Large intestine (tissue), 3 donors: ENCODE results near the gene LTB4R. TPM values are rescaled to one million over a fixed set of nuclear protein-coding genes. Genes with fewer than 3 reads are reported as not detected.

Source experiments
- DNase-seq, 2 donors: peaks; one replicate each; pipeline versions ENCODE4 v3.0.0 to v3.0.0-alpha.2; 2013
- H3K27ac ChIP-seq: one replicate; pipeline ENCODE4 v1.5.1; 2013; ENCODE audit warnings: low read length
- H3K27me3 ChIP-seq: 2 replicates; pipeline ENCODE4 v1.6.1; 2013; ENCODE audit warnings: low read length; ENCODE audit not compliant: control insufficient read depth, insufficient read depth
- H3K36me3 ChIP-seq: 2 replicates; pipeline ENCODE4 v1.6.1; 2013; ENCODE audit warnings: low read length; ENCODE audit not compliant: control insufficient read depth, insufficient read depth
- H3K4me1 ChIP-seq: one replicate; pipeline ENCODE4 v1.6.1; 2013; ENCODE audit warnings: low read length; ENCODE audit not compliant: control insufficient read depth, insufficient read depth
- H3K4me3 ChIP-seq: one replicate; pipeline ENCODE4 v1.5.1; 2013; ENCODE audit warnings: low read length
- H3K9me3 ChIP-seq: one replicate; pipeline ENCODE4 v1.6.1; 2013; ENCODE audit warnings: mild to moderate bottlenecking, low read depth, low read length, moderate library complexity; ENCODE audit not compliant: control insufficient read depth
- WGBS: methylation state at CpG from one replicate; pipeline ENCODE4 v1.1.5; 2013; ENCODE audit warnings: low lambda C conversion rate; ENCODE audit not compliant: insufficient coverage; 5-methylcytosine and 5-hydroxymethylcytosine counted together
- polyA plus RNA-seq: library from polyadenylated mRNA; unstranded; fragments of 120-200 nt; gene quantifications from one replicate; pipeline ENCODE4 v1.2.1, GENCODE V29; 2013

LTB4R gene
- polyA plus RNA-seq, 1 donor: 7.2 TPM

GRCh38 chr14:24304019-24304387 lies 7.3 kb upstream of the LTB4R start:
- Histone ChIP-seq H3K4me3 (no peak overlapping the region), H3K36me3 (peaks cover 56% of the 10 kb centered on the region), H3K4me1 (peaks cover 39% of the 10 kb centered on the region), H3K27ac (no peak overlapping the region), H3K27me3 (no peaks in the 10 kb centered on the region), H3K9me3 (no peaks in the 10 kb centered on the region)
- WGBS: no CpG with 5 or more reads among the region's 11 CpGs
- no peak for DNase-seq

GRCh38 chr14:24307156-24307574 lies 4.1 kb upstream of the LTB4R start:
- Histone ChIP-seq H3K9me3 (no peaks in the 10 kb centered on the region), H3K36me3 (peaks cover 48% of the 10 kb centered on the region), H3K27ac (peak overlapping the region; percentile 97), H3K4me3 (peak overlapping the region; percentile 50), H3K27me3 (no peaks in the 10 kb centered on the region), H3K4me1 (peaks cover 47% of the 10 kb centered on the region)
- peak in 1 of 2 donors; percentile 42 for DNase-seq
- WGBS: 50% methylated on average over 2 of the region's 11 CpGs

- DNase-seq: peak; percentile 91 to 95
- WGBS: 50% methylated on average over 1 of the region's 6 CpGs
- H3K27ac ChIP-seq: peak within 1 kb of the TSS; percentile 97
- H3K4me1 ChIP-seq: peaks cover 44% of the 10 kb centered on the region
- no peaks in the 10 kb centered on the region for H3K9me3 ChIP-seq
- H3K4me3 ChIP-seq: peak within 1 kb of the TSS; percentile 50
- no peaks in the 10 kb centered on the region for H3K27me3 ChIP-seq
- peaks cover 42% of the 10 kb centered on the region for H3K36me3 ChIP-seq
Observed at GRCh38 chr14:24307575-24308341, 3.5 kb upstream of the LTB4R start, which contains the start of gene CIDEB. CIDEB (minus strand) TSS chr14:24307977; CDS start chr14:24307858, 119 bp downstream.

GRCh38 chr14:24308342-24309124 lies 2.8 kb upstream of the LTB4R start:
- Histone ChIP-seq H3K27ac (peak overlapping the region; percentile 97), H3K9me3 (no peaks in the 10 kb centered on the region), H3K4me1 (peaks cover 41% of the 10 kb centered on the region), H3K4me3 (no peak overlapping the region), H3K27me3 (no peaks in the 10 kb centered on the region), H3K36me3 (peaks cover 36% of the 10 kb centered on the region)
- no peak for DNase-seq
- WGBS: 100% methylated on average over 1 of the region's 7 CpGs

- no CpG with 5 or more reads among the region's 5 CpGs for WGBS
- peaks cover 41% of the 10 kb centered on the region for H3K4me1 ChIP-seq
Observed at GRCh38 chr14:24309538-24310264, 1.6 kb upstream of the LTB4R start, which contains the start of gene LTB4R2. LTB4R2 (plus strand) TSS chr14:24310140; CDS start chr14:24310665, 525 bp downstream.

GRCh38 chr14:24310265-24310645 lies 1.0 kb upstream of the LTB4R start:
- no peak overlapping the region for H3K4me3 ChIP-seq
- no peaks in the 10 kb centered on the region for H3K9me3 ChIP-seq
- DNase-seq: peak in 1 of 2 donors; percentile 74
- H3K36me3 ChIP-seq: peaks cover 19% of the 10 kb centered on the region
- H3K27ac ChIP-seq: peak overlapping the region; percentile 9
- WGBS: no CpG with 5 or more reads among the region's 5 CpGs
- H3K27me3 ChIP-seq: peaks cover 6% of the 10 kb centered on the region
- H3K4me1 ChIP-seq: peaks cover 41% of the 10 kb centered on the region

More at GRCh38 chr14:24309538-24310264, 1.6 kb upstream of the LTB4R start, which contains the start of gene LTB4R2:
- no peak within 1 kb of the TSS for H3K4me3 ChIP-seq
- peaks cover 25% of the 10 kb centered on the region for H3K36me3 ChIP-seq
- DNase-seq: no peak
- H3K27me3 ChIP-seq: peaks cover 1% of the 10 kb centered on the region
- peak within 1 kb of the TSS; percentile 9 for H3K27ac ChIP-seq
- no peaks in the 10 kb centered on the region for H3K9me3 ChIP-seq

GRCh38 chr14:24311837-24312615 lies 724 bp downstream of the LTB4R start:
- H3K27me3 ChIP-seq: peaks cover 21% of the 10 kb centered on the region
- no peak overlapping the region for H3K27ac ChIP-seq
- H3K4me1 ChIP-seq: peaks cover 37% of the 10 kb centered on the region
- no peak overlapping the region for H3K4me3 ChIP-seq
- H3K9me3 ChIP-seq: peaks cover 7% of the 10 kb centered on the region
- no peak for DNase-seq
- WGBS: no CpG with 5 or more reads among the region's 1 CpG
- peaks cover 2% of the 10 kb centered on the region for H3K36me3 ChIP-seq

GRCh38 chr14:24312736-24313507 lies 1.6 kb downstream of the LTB4R start:
- WGBS: 100% methylated on average over 2 of the region's 9 CpGs
- Histone ChIP-seq H3K4me1 (peaks cover 31% of the 10 kb centered on the region), H3K27ac (no peak overlapping the region), H3K9me3 (peaks cover 7% of the 10 kb centered on the region), H3K27me3 (peaks cover 30% of the 10 kb centered on the region), H3K4me3 (no peak overlapping the region), H3K36me3 (no peaks in the 10 kb centered on the region)
- DNase-seq: no peak

GRCh38 chr14:24313913-24314312 lies 2.6 kb downstream of the LTB4R start:
- peaks cover 40% of the 10 kb centered on the region for H3K27me3 ChIP-seq
- peaks cover 7% of the 10 kb centered on the region for H3K9me3 ChIP-seq
- no peak for DNase-seq
- no peak overlapping the region for H3K27ac ChIP-seq
- peaks cover 21% of the 10 kb centered on the region for H3K4me1 ChIP-seq
- H3K36me3 ChIP-seq: no peaks in the 10 kb centered on the region
- no peak overlapping the region for H3K4me3 ChIP-seq
- no CpG with 5 or more reads among the region's 2 CpGs for WGBS
